Suppressor macrophage treated with lipopolysaccharide for 4 hours (primary cell): ENCODE data around the gene KMT5B.

Experiments used
- DNase-seq: peaks from one replicate; pipeline ENCODE4 v3.0.0-alpha.2; 2020

KMT5B gene

GRCh38 chr11:68116974-68117373 is 96.1 kb downstream of the KMT5B start:
- no peak for DNase-seq

GRCh38 chr11:68116126-68116525 is 97.0 kb downstream of the KMT5B start:
- DNase-seq, result no peak

- peak; percentile 57 for DNase-seq
These were observed 97.8 kb downstream of the KMT5B start for GRCh38 chr11:68115285-68115684.

GRCh38 chr11:68113986-68114385 is 99.1 kb downstream of the KMT5B start:
- DNase-seq, result peak; percentile 69

- no peak for DNase-seq
These were observed 105.4 kb downstream of the KMT5B start for GRCh38 chr11:68107689-68108088.

- DNase-seq, result no peak
These were observed 106.7 kb downstream of the KMT5B start for GRCh38 chr11:68106165-68106940.
